K562 (cell line): ENCODE data around the gene RAB1B. TPM values are rescaled to one million over a fixed set of nuclear protein-coding genes. Genes with fewer than 3 reads are reported as not detected.

Experiments used
- ATF3 ChIP-seq, 2 experiments: fragments of 450-650 bp in 1 of 2; sonication (generic) in 1 of 2; formaldehyde crosslinking in 1 of 2; IDR thresholded peaks in 1 of 2; conservative IDR thresholded peaks in 1 of 2; 2 replicates each; pipeline versions ENCODE4 v1.6.1 to v1.8.1; 2016 to 2023; ENCODE audit warnings: mild to moderate bottlenecking in 2 of 2, moderate library complexity in 2 of 2, inconsistent platforms in 1 of 2, missing genetic modification reagents in 1 of 2
- CCNT2 ChIP-seq: IDR thresholded peaks from 2 replicates; pipeline ENCODE4 v1.6.1; 2011; ENCODE audit warnings: borderline replicate concordance, low read depth, mild to moderate bottlenecking, moderate library complexity, mixed read lengths, low read length; ENCODE audit not compliant: insufficient read length; ENCODE audit errors: extremely low read depth
- ETV6 ChIP-seq, 3 experiments: fragments of 150-350 bp in 1 of 3; sonication (generic) in 1 of 3; formaldehyde crosslinking in 1 of 3; IDR thresholded peaks; 2 replicates each; pipeline versions ENCODE4 v1.6.1 to v1.8.0; 2014 to 2022; ENCODE audit warnings: borderline replicate concordance in 2 of 3, low read depth in 2 of 3, antibody characterized with exemption in 1 of 3, low read length in 1 of 3, mild to moderate bottlenecking in 1 of 3, missing genetic modification reagents in 1 of 3
- KLF6 ChIP-seq: fragments of 250-450 bp; sonication (Bioruptor Pico); IDR thresholded peaks from 2 replicates; pipeline ENCODE4 v1.4.0; 2020; ENCODE audit warnings: mild to moderate bottlenecking, moderate library complexity, borderline replicate concordance
- MYC ChIP-seq, 2 experiments: fragments of 250-450 bp in 1 of 2; sonication (Bioruptor Pico) in 1 of 2; IDR thresholded peaks; 2 replicates each; pipeline versions ENCODE4 v1.5.1 to v1.6.1; 2012 to 2021; ENCODE audit warnings: low read depth in 2 of 2, borderline replicate concordance in 1 of 2, improper control_type of control experiment in 1 of 2, low read length in 1 of 2, mild to moderate bottlenecking in 1 of 2, moderate library complexity in 1 of 2
- NR2C1 ChIP-seq, 2 experiments: fragments of 450-650 bp; IDR thresholded peaks; 2 replicates each; pipeline ENCODE4 v1.6.1; 2017; ENCODE audit warnings: mild to moderate bottlenecking in 2 of 2, antibody characterized with exemption in 1 of 2, inconsistent platforms in 1 of 2, missing compliant biosample characterization in 1 of 2, missing genetic modification characterization in 1 of 2
- NRF1 ChIP-seq, 2 experiments: fragments of 450-650 bp; IDR thresholded peaks in 1 of 2; conservative IDR thresholded peaks in 1 of 2; 2 replicates each; pipeline ENCODE4 v1.6.1; 2014; ENCODE audit warnings: mild to moderate bottlenecking in 2 of 2
- PHF8 ChIP-seq: fragments of 200-600 bp; sonication (generic); IDR thresholded peaks from 2 replicates; pipeline ENCODE4 v1.6.1; 2012; ENCODE audit warnings: mixed run types, mild to moderate bottlenecking, inconsistent platforms, low read length, moderate library complexity, borderline replicate concordance
- POLR2G ChIP-seq: fragments of 200-400 bp; formaldehyde crosslinking; IDR thresholded peaks from 2 replicates; pipeline ENCODE4 v1.6.1; 2017; ENCODE audit warnings: low read depth, mild to moderate bottlenecking, antibody characterized with exemption, low read length, moderate library complexity
- PRDM10 ChIP-seq: fragments of 450-650 bp; IDR thresholded peaks from 2 replicates; pipeline ENCODE4 v1.6.1; 2018; ENCODE audit not compliant: partially characterized antibody
- ZBTB17 ChIP-seq: fragments of 450-650 bp; formaldehyde crosslinking; IDR thresholded peaks from 2 replicates; pipeline ENCODE4 v1.4.0; 2020; ENCODE audit warnings: mild to moderate bottlenecking
- ZFX ChIP-seq: sonication (generic); formaldehyde crosslinking; IDR thresholded peaks from 2 replicates; pipeline ENCODE4 v1.8.0; 2022; ENCODE audit warnings: mild to moderate bottlenecking, missing genetic modification reagents, moderate library complexity
- polyA plus RNA-seq, 8 experiments: library from polyadenylated mRNA; depleted of rRNA in 4 of 8; stranded (reverse) in 5 of 8; unstranded in 3 of 8; fragments of >200 nt; fragmentation: Nextera tagmentation in 2 of 8; fragmentation: Illumina TruSeq in 1 of 8; extraction: Ambion mirVana in 2 of 8; extraction: Trizol in 1 of 8; gene quantifications; 2 replicates each; pipeline versions ENCODE4 v1.2.1 to v1.2.3, GENCODE V29; 2011 to 2014; ENCODE audit warnings: inconsistent platforms in 1 of 8, missing spikeins in 1 of 8
- total RNA-seq, 7 experiments: library from RNA; depleted of rRNA in 6 of 7; stranded (reverse); fragments of >200 nt in 6 of 7; fragmentation: Illumina TruSeq in 2 of 7; extraction: Trizol in 2 of 7; gene quantifications; 2 replicates each; pipeline versions ENCODE4 v1.2.1 to v1.2.3, GENCODE V29; 2011 to 2021; ENCODE audit warnings: low replicate concordance in 1 of 7
- TF ChIP-seq, protein P1 (sequence below): sonication (generic); formaldehyde crosslinking; IDR thresholded peaks from 2 replicates; pipeline ENCODE4 v1.8.0; 2022; ENCODE audit warnings: missing genetic modification reagents, mild to moderate bottlenecking, moderate library complexity, borderline replicate concordance

The RAB1B gene
- total and polyA plus RNA-seq, 9 of the 15 experiments (the other 6 are each of a cell fraction or from before 2014, with no cell fraction given): 5.6 to 146 (median 98.6) TPM

DNA sequence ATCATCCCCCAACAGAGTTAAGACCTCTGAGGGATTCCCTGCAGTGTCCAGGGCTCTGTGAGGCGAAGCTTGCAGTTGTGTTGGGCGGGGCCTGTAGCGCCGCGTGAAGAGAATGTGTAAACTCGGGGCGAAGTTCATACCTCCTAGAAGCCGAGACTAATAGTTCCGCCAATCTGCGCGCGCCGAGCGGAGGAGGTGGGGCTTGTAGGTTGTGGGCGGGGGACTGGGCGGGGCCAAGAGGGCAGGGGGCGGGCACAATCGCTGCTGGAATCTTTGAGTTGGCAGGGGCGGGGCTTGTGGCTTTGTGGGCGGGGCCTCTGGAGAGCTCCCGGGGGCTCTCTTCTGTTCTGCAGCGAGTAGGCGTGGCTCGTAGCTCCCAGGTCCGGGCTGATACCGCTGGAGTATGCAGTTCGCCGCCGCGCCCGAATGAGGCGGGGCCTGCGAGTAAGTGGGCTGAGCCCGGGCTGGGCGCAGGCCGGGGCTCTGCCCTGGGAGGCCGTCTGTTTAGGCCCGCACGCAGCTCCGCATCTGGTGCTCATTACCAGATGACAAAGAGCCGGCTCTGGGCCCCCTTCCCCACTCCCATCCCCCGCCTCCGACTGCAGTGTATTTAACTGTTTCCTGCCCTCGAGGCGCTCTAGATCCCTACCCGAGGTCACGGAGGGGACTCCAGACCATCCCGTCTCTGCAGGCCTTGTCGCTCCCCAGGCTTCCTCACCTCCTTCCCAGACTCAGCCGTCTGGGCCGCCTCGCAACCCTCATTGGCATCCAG is 44.3 kb downstream of the RAB1B start (continued):
- TF ChIP-seq NR2C1 (IDR thresholded peaks at IDR 0.05) (no peak), NR2C1 (tag; IDR thresholded peaks at IDR 0.05) (no peak), POLR2G (peak; percentile 67), MYC (IDR thresholded peaks at IDR 0.05; ENCODE audit: low read depth, low read length) (peak; percentile 10; the same call in 1 of the 2 replicates), MYC (CRISPR knock-in tag; IDR thresholded peaks at IDR 0.05; ENCODE audit: borderline replicate concordance, low read depth) (no peak), ZBTB17 (CRISPR knock-in tag) (no peak), PRDM10 (peak; percentile 95), KLF6 (CRISPR knock-in tag) (0 out of 2 replicates have a peak, but pooled peaks have one; percentile 17), NRF1 (conservative IDR thresholded peaks at IDR 0.05 in 1 of 2, IDR thresholded peaks at IDR 0.05 in 1 of 2) (peak; percentile 58), PHF8 (peak; percentile 35; the same call in 1 of the 2 replicates), ZFX (CRISPR knock-in tag) (peak; percentile 65), ATF3 (IDR thresholded peaks at IDR 0.05) (peak; percentile 9; the same call in 1 of the 2 replicates), ATF3 (CRISPR knock-in tag; conservative IDR thresholded peaks at IDR 0.05) (no peak), ETV6 (IDR thresholded peaks at IDR 0.05; ENCODE audit: borderline replicate concordance in 1 of 2, low read depth in 2 of 2, low read length in 1 of 2) (no peak), ETV6 (CRISPR knock-in tag; IDR thresholded peaks at IDR 0.05; ENCODE audit: borderline replicate concordance) (no peak), CCNT2 (peak; percentile 35)
- TF ChIP-seq, protein P1, sequence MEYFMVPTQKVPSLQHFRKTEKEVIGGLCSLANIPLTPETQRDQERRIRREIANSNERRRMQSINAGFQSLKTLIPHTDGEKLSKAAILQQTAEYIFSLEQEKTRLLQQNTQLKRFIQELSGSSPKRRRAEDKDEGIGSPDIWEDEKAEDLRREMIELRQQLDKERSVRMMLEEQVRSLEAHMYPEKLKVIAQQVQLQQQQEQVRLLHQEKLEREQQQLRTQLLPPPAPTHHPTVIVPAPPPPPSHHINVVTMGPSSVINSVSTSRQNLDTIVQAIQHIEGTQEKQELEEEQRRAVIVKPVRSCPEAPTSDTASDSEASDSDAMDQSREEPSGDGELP: peak; percentile 1; the same call in 1 of the 2 replicates
